ENCODE data around the gene FAM98C. TPM values are rescaled to one million over a fixed set of nuclear protein-coding genes. Genes with fewer than 3 reads are reported as not detected.
"Not testable (repeated sequence)": the region's sequence is repeated elsewhere in the genome, so short reads cannot be mapped to it uniquely, and the experiment has no call there.

Gene FAM98C
- polyA plus RNA-seq, 1 experiment: 12.2 TPM

DNA sequence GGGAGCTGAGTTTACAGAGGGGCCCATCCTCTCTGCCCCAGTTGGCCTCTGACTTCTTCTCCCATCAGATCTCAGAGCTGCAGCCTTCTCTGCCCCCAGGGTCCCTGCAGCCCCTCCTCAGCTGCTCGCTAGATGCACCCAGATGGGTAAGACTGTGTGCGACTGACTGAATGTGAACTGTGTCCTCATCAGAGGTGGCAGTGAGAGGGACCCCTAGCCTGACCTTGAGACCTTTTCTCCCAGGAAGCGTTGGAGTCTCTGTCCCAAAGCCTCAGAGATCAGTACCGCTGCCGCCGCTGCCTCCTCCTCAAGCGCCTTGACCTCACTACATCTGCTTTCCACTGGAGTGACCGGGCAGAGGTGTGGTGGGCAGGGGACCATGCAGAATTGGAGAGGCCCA is 2.4 kb downstream of the FAM98C start:
- no peak for DNase-seq (ENCODE audit: low read depth)
- POLR2A ChIA-PET: no interaction called here
- TF ChIP-seq, protein P1, sequence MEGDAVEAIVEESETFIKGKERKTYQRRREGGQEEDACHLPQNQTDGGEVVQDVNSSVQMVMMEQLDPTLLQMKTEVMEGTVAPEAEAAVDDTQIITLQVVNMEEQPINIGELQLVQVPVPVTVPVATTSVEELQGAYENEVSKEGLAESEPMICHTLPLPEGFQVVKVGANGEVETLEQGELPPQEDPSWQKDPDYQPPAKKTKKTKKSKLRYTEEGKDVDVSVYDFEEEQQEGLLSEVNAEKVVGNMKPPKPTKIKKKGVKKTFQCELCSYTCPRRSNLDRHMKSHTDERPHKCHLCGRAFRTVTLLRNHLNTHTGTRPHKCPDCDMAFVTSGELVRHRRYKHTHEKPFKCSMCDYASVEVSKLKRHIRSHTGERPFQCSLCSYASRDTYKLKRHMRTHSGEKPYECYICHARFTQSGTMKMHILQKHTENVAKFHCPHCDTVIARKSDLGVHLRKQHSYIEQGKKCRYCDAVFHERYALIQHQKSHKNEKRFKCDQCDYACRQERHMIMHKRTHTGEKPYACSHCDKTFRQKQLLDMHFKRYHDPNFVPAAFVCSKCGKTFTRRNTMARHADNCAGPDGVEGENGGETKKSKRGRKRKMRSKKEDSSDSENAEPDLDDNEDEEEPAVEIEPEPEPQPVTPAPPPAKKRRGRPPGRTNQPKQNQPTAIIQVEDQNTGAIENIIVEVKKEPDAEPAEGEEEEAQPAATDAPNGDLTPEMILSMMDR (IDR thresholded peaks at IDR 0.05; ENCODE audit: insufficient read depth, low read depth, low read length): no peak
- CTCF ChIA-PET: interaction anchor here (3.2 to 3.8 kb wide), 2 partner anchors 8 to 230 kb away, joined by 40 to 47 read pairs; no protein-coding TSS in a partner anchor
- Histone ChIP-seq H3K27me3 (ENCODE audit: control insufficient read depth, insufficient read depth, low read length) (no peaks in the 10 kb centered on the region), H3K36me3 (ENCODE audit: control insufficient read depth, insufficient read depth, low read length) (peaks cover 5% of the 10 kb centered on the region; the same call in 1 of the 2 replicates), H3K4me3 (ENCODE audit: low read depth, low read length) (no peak overlapping the region)

DNA sequence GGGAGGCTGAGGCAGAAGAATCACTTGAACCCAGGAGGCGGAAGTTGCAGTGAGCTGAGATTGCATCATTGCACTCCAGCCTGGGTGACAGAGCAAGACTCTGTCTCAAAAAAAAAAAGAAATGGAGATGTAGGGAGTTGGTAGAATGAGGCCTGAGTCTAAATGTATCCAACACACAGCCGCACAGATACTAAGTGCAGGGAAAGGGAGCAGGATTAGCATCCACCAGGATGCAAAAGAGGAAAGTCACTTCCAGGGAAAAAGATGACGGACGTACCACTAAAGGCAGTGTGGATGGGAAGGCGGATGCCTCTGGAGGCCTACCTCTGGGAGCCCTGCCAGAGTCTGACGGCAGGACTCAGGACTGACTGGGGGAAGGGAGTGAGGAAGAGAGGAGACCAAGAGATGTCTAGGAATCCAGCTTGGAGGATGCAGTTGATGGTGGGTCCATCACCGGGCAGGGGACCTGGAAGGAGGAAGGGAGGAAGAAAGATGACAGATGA is 6.8 kb downstream of the FAM98C start:
- no peak overlapping the region for H3K4me3 ChIP-seq (ENCODE audit: low read depth, low read length)
- DNase-seq (ENCODE audit: low read depth): no peak
- TF ChIP-seq, protein P1 (IDR thresholded peaks at IDR 0.05; ENCODE audit: insufficient read depth, low read depth, low read length): no peak
- ChIA-PET POLR2A (no interaction called here), CTCF (interaction anchor here (0.8 kb wide), 1 partner anchor 105 kb away, joined by 3 read pairs; no protein-coding TSS in a partner anchor)
- peaks cover 1% of the 10 kb centered on the region; the same call in 1 of the 2 replicates for H3K27me3 ChIP-seq (ENCODE audit: control insufficient read depth, insufficient read depth, low read length)
- H3K36me3 ChIP-seq (ENCODE audit: control insufficient read depth, insufficient read depth, low read length): peaks cover 5% of the 10 kb centered on the region; the same call in 1 of the 2 replicates

DNA sequence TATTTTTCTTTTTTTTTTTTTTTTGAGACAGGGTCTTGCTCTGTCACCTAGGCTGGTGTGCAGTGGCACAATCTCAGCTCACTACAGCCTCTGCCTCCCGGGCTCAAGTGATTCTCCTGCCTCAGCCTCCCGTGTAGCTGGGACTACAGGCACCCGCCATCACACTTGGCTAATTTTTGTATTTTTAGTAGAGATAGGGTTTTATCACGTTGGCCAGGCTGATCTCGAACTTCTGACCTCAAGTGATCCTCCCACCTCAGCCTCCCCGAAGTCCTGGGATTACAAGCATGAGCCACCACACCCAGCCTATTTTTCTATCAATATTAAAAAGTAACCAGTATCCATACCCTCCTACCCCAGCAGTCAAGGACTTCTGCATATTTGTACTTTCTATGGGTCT is 7.5 kb downstream of the FAM98C start:
- H3K4me3 ChIP-seq (ENCODE audit: low read depth, low read length); H3K27me3 ChIP-seq (ENCODE audit: control insufficient read depth, insufficient read depth, low read length); H3K36me3 ChIP-seq (ENCODE audit: control insufficient read depth, insufficient read depth, low read length); POLR2A ChIA-PET; CTCF ChIA-PET; DNase-seq (ENCODE audit: low read depth): not testable (repeated sequence)

DNA sequence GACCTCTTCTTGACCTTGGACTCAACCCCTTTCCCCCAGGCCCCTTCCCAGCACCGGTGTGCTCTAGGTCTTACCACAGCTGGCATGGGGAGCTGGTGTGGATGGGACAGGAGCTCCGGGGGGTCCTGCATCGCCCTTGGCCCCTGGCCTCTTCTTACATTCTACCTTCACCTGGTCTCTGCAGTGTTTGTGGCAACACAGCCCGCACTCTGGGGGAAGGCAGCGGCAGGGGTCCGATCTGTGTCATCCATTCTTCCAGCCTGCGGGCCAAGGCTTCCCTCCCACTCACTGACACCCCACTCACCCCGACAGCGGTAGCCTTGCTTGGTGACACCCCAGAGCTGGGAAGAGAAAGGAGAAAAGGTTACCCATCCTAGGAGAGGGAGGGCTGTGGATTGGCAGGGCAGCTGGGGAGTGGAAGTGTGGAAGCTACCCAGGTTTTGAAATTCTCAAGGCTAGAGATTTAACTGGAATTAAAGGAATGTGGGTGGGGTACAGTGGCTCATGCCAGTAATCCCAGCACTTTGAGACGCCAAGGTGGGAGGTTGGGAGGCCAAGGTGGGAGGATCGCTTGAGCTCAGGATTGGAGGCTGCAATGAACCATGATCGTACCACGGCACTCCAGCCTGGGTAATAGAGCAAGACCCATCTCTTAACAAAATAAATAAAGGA is 8.3 kb downstream of the FAM98C start:
- no peak for DNase-seq (ENCODE audit: low read depth)
- ChIA-PET POLR2A (no interaction called here), CTCF (interaction anchor here (4.6 kb wide), 1 partner anchor 7 kb away, joined by 40 read pairs; the partner anchor contains the start of gene FAM98C)
- Histone ChIP-seq H3K36me3 (ENCODE audit: control insufficient read depth, insufficient read depth, low read length) (peaks cover 4% of the 10 kb centered on the region; the same call in 1 of the 2 replicates), H3K4me3 (ENCODE audit: low read depth, low read length) (no peak overlapping the region), H3K27me3 (ENCODE audit: control insufficient read depth, insufficient read depth, low read length) (peaks cover 1% of the 10 kb centered on the region; the same call in 1 of the 2 replicates)
- TF ChIP-seq, protein P1 (IDR thresholded peaks at IDR 0.05; ENCODE audit: insufficient read depth, low read depth, low read length): no peak

DNA sequence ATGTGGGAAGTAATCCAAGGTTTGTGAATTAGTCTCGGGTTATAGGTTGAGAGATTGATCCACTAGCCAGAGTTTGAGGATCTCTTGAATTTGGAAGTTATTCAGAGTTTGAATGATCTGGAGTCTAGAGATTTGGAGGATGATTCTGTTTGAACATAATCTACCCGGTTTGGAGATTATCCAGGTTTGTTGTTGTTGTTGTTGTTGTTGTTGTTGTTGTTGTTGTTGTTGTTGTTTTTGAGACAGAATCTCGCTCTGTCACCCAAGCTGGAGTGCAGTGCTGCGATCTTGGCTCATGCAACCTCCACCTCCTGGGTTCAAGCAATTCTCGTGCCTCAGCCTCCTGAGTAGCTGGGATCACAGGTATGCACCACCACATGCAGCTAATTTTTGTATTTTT is 9.0 kb downstream of the FAM98C start:
- POLR2A ChIA-PET; H3K36me3 ChIP-seq (ENCODE audit: control insufficient read depth, insufficient read depth, low read length); H3K27me3 ChIP-seq (ENCODE audit: control insufficient read depth, insufficient read depth, low read length); DNase-seq (ENCODE audit: low read depth); H3K4me3 ChIP-seq (ENCODE audit: low read depth, low read length): not testable (repeated sequence)
- CTCF ChIA-PET: interaction anchor here (4.6 kb wide), 1 partner anchor 8 kb away, joined by 40 read pairs; the partner anchor contains the start of gene FAM98C

DNA sequence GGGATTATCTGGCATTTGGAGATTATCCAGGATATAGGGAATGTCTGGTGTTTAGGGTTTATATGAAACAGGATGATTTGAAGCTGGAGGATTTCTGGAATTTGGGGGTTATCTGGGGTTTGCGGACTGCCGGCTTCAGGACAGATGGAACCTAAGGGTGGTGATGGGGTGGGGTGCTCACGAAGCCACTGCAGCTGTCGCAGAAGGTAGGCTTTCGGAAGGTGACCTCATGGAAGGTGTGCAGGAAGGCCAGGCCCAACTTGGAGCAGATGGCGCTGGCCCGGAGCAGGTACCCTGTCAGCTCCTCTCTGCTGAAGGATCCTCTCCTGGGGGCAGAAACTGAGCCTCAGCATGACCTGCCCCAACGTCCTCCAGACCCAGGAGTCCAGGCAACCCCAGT is 9.6 kb downstream of the FAM98C start:
- TF ChIP-seq, protein P1 (IDR thresholded peaks at IDR 0.05; ENCODE audit: insufficient read depth, low read depth, low read length): no peak
- no peaks in the 10 kb centered on the region for H3K36me3 ChIP-seq (ENCODE audit: control insufficient read depth, insufficient read depth, low read length)
- no peak overlapping the region for H3K4me3 ChIP-seq (ENCODE audit: low read depth, low read length)
- POLR2A ChIA-PET: no interaction called here
- no peak for DNase-seq (ENCODE audit: low read depth)
- H3K27me3 ChIP-seq (ENCODE audit: control insufficient read depth, insufficient read depth, low read length): peaks cover 1% of the 10 kb centered on the region; the same call in 1 of the 2 replicates
- CTCF ChIA-PET: interaction anchor here (4.6 kb wide), 1 partner anchor 9 kb away, joined by 40 read pairs; the partner anchor contains the start of gene FAM98C
